DMS153 treated with DMSO at 0.1 percent for 48 hours (cell line): ENCODE results near the gene UQCRH.
"Not testable (repeated sequence)": the region's sequence is repeated elsewhere in the genome, so short reads cannot be mapped to it uniquely, and the experiment has no call there.

Experiments
- DNase-seq: peaks from one replicate; lab custom pipeline; 2025; ENCODE audit not compliant: unreplicated experiment; lab: John Stamatoyannopoulos, UW

The UQCRH gene

GRCh38 chr1:46298387-46298786 lies 5.1 kb upstream of the UQCRH start:
- no peak for DNase-seq

DNA sequence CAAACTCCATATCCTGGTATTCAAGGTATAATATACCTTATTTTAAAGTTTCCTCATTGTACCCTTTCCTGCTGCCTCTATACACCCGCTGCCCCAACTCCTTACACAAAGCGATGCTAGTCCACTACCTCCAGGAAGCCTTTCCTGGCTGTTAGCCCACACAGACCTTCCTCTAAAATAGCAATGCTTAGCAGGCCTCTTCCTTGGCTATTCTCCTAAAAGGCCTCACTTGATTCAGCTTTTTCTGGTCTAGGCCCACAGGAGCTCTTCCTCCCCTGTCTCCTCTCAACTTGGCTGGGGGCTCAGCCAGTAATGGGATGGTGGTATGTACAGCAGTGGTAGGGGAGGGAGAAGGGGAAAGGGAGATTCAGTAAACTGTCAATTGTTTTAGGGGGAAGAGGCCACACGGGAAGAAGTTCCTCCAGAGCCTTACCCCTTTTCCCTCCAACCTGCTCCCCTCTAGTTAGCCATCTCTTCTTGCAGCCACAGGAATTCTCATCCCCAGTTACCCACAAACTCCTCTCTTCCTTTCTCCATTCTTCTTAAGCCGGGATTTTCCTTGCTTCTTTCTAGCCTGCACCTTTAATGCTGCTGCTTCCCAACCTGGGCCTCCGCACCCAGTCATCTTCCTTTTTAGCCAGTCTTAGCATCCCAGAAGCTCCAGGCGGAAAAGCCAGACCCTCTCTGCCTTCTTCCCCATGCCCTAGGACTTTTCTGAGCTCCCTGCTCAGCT lies 2.7 kb upstream of the UQCRH start:
- DNase-seq = no peak

DNA sequence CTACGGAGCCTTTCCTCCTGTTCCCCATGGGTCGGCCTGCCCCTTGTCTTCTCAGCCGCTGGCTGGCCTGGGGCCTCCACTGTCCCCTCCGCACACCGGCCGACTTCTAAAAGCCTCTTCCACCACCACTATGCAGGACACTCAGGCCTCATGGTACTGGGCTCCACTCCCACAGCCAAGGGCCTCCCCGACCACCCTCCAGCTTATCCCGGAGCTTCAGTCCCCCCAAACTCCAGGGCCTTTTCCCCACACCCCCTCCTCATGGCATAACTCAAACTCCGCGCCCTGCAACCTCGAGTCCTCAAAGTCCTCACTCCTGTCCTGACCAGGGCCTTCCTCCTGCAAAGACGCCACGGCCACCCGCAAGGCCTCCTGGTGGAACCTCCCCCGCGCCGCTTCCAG lies 2.1 kb upstream of the UQCRH start:
- no peak for DNase-seq

DNA sequence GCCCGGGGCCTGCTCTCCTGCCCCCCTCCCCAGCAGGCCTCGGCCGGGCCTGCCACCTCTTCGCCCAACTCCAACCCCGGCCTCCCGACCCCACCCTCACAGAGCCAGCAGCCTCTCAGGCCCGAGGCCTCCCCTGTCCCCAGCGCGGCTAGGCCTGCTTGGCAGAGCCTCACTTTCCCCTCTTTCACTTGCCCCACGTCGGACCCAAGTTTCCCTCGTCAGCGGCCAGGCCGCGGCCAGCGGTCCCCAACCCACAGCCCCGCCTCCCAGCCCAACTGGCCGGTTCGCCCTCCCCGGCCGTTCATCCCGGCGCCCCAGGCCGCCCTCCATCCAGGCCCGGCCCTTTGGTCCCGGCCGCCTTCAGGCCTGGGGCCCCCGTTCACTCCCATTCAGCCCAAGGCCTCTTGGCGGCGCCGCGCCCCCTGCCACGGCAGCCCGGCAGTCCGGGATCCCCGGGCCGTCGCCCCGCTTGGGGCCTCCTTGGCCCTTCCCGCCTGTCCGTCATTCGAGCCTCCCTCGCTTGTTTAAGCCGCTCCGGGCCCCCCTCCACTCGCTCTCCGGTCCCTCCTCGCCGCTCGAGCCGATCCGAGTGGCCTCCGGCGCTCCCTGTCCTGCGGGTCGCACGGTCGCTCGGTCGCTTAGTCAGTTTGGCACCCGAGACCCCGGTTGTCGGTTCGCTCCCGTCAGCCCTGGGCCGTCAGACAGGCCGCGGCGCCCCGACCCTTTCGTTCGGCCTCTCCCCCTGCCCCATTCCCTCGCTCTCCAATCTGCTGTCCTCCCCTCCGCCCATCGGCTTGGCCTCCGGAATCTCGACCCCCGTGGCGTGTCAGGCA lies 1.5 kb upstream of the UQCRH start:
- DNase-seq = no peak

DNA sequence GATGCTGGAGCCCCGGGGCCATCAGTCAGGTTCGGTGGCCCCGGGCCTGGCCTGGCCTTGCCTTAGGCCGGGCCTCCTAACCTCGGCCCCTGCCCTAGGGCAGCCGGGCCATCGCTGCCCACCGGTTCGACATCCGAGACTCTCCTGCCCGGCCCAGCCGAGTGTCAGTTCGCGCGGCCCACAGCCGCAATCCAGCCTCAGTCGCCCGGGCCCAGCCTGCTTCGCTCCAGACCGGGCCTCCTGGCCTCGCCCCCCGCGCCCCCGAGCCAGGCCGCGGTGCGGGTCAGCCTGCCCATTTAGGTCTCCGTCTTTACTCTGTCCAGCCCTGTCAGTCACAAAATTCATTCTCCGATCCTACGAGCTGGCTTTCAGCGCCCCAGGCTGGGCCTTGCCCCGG lies 859 bp upstream of the UQCRH start:
- no peak for DNase-seq

GRCh38 chr1:46303872-46304326 lies 401 bp downstream of the UQCRH start:
- DNase-seq = no peak

GRCh38 chr1:46306159-46306530 lies 2.6 kb downstream of the UQCRH start:
- no peak for DNase-seq

DNA sequence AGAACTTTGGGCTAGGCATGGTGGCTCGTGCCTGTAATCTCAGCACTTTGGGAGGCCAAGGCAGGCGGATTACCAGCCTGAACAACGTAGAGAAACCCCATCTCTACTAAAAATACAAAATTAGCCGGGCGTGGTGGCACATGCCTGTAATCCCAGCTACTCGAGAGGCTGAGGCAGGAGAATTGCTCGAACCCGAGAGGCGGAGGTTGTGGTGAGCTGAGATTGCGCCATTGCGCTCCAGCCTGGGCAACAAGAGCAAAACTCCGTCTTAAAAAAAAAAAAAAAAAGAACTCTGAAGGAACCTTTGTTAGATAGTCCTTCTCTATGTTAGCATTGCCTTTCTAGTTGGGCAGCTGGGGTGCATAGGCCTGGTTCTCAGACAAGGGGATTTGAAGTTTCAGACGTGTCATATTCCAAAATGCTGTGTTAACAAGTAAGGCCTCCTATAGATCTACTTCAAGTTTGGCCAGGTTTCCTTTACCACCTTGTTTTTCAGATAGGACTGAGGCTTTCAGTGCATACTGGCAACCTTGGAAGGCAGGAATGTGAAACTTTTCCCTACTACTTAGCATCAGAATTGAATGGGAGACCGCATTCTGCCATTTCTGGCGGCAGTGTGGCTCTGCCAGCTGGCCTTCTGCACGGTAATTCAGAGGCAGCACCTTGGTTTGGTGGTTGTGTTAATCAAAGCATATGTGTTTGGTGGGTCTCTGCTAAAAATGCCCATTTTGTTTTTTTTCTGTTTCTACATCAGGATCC lies 6.1 kb downstream of the UQCRH start:
- DNase-seq = no peak

GRCh38 chr1:46310321-46310720 lies 6.8 kb downstream of the UQCRH start:
- DNase-seq = no peak

GRCh38 chr1:46315669-46316403 lies 12.3 kb downstream of the UQCRH start:
- DNase-seq = no peak

GRCh38 chr1:46317323-46317722 lies 13.8 kb downstream of the UQCRH start:
- no peak for DNase-seq

- not testable (repeated sequence) for DNase-seq
These were observed 15.8 kb downstream of the UQCRH start for GRCh38 chr1:46319301-46319700.

DNA sequence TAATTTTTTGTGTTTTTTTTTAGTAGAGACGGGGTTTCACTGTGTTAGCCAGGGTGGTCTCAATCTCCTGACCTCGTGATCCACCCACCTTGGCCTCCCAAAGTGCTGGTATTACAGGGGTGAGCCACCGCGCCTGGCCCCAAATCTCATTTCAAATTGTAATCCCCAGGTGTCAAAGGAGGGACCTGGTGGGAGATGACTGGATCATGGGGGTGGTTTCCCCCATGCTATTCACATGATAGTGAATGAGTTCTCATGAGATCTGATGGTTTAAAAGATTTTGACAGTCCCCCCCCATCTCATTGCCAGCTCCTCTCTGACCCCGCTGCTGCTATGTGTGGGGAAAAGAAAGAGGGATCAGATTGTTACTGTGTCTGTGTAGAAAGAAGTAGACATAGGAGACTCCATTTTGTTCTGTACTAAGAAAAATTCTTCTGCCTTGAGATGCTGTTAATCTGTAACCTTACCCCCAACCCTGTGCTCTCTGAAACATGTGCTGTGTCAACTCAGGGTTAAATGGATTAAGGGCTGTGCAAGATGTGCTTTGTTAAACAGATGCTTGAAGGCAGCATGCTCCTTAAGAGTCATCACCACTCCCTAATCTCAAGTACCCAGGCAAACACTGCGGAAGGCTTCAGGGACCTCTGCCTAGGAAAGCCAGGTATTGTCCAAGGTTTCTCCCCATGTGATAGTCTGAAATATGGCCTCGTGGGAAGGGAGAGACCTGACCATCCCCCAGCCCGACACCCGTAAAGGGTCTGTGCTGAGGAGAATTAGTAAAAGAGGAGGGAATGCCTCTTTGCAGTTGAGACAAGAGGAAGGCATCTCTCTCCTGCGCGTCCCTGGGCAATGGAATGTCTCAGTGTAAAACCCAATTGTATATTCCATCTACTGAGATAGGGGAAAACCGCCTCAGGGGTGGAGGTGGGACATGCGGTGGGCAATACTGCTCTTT lies 16.7 kb downstream of the UQCRH start:
- DNase-seq = not testable (repeated sequence)

DNA sequence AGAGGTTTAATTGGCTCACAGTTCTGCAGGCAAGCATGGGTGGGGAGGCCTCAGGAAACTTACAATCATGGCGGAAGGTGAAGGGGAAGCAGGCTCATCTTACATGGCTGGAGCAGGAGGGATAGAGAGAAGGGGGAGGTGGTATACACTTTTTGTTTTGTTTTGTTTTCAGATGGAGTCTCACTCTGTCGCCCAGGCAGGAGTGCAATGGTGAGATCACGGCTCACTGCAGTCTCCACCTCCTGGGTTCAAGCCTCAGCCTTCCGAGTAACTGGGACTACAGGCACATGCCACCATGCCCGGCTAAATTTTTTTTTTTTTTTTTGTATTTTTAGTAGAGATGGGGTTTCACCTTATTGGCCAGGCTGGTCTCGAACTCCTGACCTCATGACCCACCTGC lies 18.7 kb downstream of the UQCRH start:
- not testable (repeated sequence) for DNase-seq

- DNase-seq = not testable (repeated sequence)
These were observed 22.0 kb downstream of the UQCRH start for GRCh38 chr1:46325285-46326076.

- DNase-seq = not testable (repeated sequence)
These were observed 24.7 kb downstream of the UQCRH start for GRCh38 chr1:46328182-46328581.

DNA sequence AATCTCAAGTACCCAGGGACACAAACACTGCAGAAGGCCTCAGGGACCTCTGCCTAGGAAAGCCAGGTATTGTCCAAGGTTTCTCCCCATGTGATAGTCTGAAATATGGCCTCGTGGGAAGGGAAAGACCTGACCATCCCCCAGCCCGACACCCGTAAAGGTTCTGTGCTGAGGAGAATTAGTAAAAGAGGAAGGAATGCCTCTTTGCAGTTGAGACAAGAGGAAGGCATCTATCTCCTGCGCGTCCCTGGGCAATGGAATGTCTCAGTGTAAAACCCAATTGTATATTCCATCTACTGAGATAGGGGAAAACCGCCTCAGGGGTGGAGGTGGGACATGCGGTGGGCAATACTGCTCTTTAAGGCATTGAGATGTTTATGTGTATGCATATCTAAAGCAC lies 26.3 kb downstream of the UQCRH start:
- DNase-seq = not testable (repeated sequence)

DNA sequence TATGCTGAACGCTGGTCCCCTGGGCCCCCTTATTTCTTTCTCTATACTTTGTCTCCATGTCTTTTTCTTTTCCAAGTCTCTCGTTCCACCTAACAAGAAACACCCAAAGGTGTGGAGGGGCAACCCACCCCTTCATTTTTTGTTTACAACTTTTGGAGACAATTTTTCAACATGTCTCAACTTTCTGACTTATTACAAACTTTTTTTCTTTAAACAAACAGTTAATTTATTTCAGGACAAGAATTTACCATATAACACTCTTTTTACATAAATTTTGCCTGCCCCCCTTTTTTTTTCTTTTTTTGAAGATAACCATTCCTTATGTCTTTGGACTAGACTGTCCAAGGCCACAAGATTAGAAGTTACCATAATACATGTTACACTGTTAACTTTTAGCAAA lies 26.9 kb downstream of the UQCRH start:
- not testable (repeated sequence) for DNase-seq
